Stomach smooth muscle (tissue), 2 donors: ENCODE measurements around the gene CDC25B.

Experiments used
- H3K27ac ChIP-seq: one replicate; pipeline ENCODE4 v1.7.0; 2013; ENCODE audit warnings: mild to moderate bottlenecking, low read length, inconsistent platforms
- H3K27me3 ChIP-seq, 2 donors: one replicate each; pipeline ENCODE4 v1.7.0; 2013; ENCODE audit warnings: low read length in 2 of 2; ENCODE audit not compliant: insufficient read depth in 2 of 2, control insufficient read depth in 1 of 2
- H3K36me3 ChIP-seq, 2 donors: one replicate each; pipeline ENCODE4 v1.7.0; 2013; ENCODE audit warnings: low read length in 2 of 2; ENCODE audit not compliant: control insufficient read depth in 2 of 2, insufficient read depth in 2 of 2
- H3K4me1 ChIP-seq: one replicate; pipeline ENCODE4 v1.7.0; 2013; ENCODE audit warnings: low read length; ENCODE audit not compliant: control insufficient read depth, insufficient read depth
- H3K4me3 ChIP-seq, 2 donors: one replicate each; pipeline ENCODE4 v1.7.0; 2013; ENCODE audit warnings: low read length in 2 of 2
- H3K9ac ChIP-seq, 2 donors: one replicate each; pipeline ENCODE4 v1.7.0; 2013; ENCODE audit warnings: low read length in 2 of 2, mild to moderate bottlenecking in 1 of 2
- H3K9me3 ChIP-seq, 2 donors: one replicate each; pipeline ENCODE4 v1.7.0; 2013; ENCODE audit warnings: low read length in 2 of 2; ENCODE audit not compliant: control insufficient read depth in 2 of 2
- donor health status: healthy.
- donor health status: Pancreatic carcinoma.

CDC25B gene

GRCh38 chr20:3797226-3797545 lies 1.1 kb downstream of the CDC25B start:
- H3K4me1 ChIP-seq = peaks cover 55% of the 10 kb centered on the region
- peak overlapping the region; percentile 67 for H3K27ac ChIP-seq
- H3K27me3 ChIP-seq = no peaks in the 10 kb centered on the region
- H3K9ac ChIP-seq = peak overlapping the region; percentile 39 to 73
- peak overlapping the region; percentile 76 to 94 for H3K4me3 ChIP-seq
- H3K9me3 ChIP-seq = no peaks in the 10 kb centered on the region
- peaks cover 20% of the 10 kb centered on the region in 2 donors for H3K36me3 ChIP-seq

GRCh38 chr20:3797592-3798372 lies 1.7 kb downstream of the CDC25B start:
- no peaks in the 10 kb centered on the region for H3K9me3 ChIP-seq
- no peaks in the 10 kb centered on the region for H3K27me3 ChIP-seq
- H3K9ac ChIP-seq = peak overlapping the region; percentile 39 to 73
- H3K4me1 ChIP-seq = peaks cover 55% of the 10 kb centered on the region
- peaks cover 24 to 26% of the 10 kb centered on the region in 2 donors for H3K36me3 ChIP-seq
- H3K27ac ChIP-seq = peak overlapping the region; percentile 67
- peak overlapping the region; percentile 76 to 94 for H3K4me3 ChIP-seq

GRCh38 chr20:3798373-3798768 lies 2.3 kb downstream of the CDC25B start:
- Histone ChIP-seq H3K9me3 (no peaks in the 10 kb centered on the region), H3K9ac (peak overlapping the region in 1 of 2 donors; percentile 9), H3K4me1 (peaks cover 55% of the 10 kb centered on the region), H3K27me3 (no peaks in the 10 kb centered on the region), H3K36me3 (peaks cover 30 to 32% of the 10 kb centered on the region in 2 donors), H3K27ac (peak overlapping the region; percentile 67), H3K4me3 (peak overlapping the region in 1 of 2 donors; percentile 8)

GRCh38 chr20:3798908-3799248 lies 2.8 kb downstream of the CDC25B start:
- H3K27ac ChIP-seq = peak overlapping the region; percentile 55
- peaks cover 55% of the 10 kb centered on the region for H3K4me1 ChIP-seq
- no peak overlapping the region for H3K4me3 ChIP-seq
- H3K27me3 ChIP-seq = no peaks in the 10 kb centered on the region
- H3K9ac ChIP-seq = no peak overlapping the region
- H3K9me3 ChIP-seq = no peaks in the 10 kb centered on the region
- peaks cover 35 to 37% of the 10 kb centered on the region in 2 donors for H3K36me3 ChIP-seq

- H3K9ac ChIP-seq = peak overlapping the region; percentile 11 to 29
- H3K4me3 ChIP-seq = no peak overlapping the region
- no peaks in the 10 kb centered on the region for H3K9me3 ChIP-seq
- H3K36me3 ChIP-seq = peaks cover 42 to 45% of the 10 kb centered on the region in 2 donors
- H3K27ac ChIP-seq = peak overlapping the region; percentile 55
- H3K27me3 ChIP-seq = no peaks in the 10 kb centered on the region
- H3K4me1 ChIP-seq = peaks cover 45% of the 10 kb centered on the region
Measured at GRCh38 chr20:3800256-3800877, 4.3 kb downstream of the CDC25B start.

- H3K36me3 ChIP-seq = peaks cover 42 to 48% of the 10 kb centered on the region in 2 donors
- H3K4me3 ChIP-seq = no peak overlapping the region
- no peak overlapping the region for H3K27ac ChIP-seq
- H3K9me3 ChIP-seq = no peaks in the 10 kb centered on the region
- no peaks in the 10 kb centered on the region for H3K27me3 ChIP-seq
- no peak overlapping the region for H3K9ac ChIP-seq
- peaks cover 45% of the 10 kb centered on the region for H3K4me1 ChIP-seq
Measured at GRCh38 chr20:3800878-3801260, 4.8 kb downstream of the CDC25B start.

- H3K27ac ChIP-seq = no peak overlapping the region
- no peaks in the 10 kb centered on the region for H3K27me3 ChIP-seq
- H3K4me3 ChIP-seq = no peak overlapping the region
- H3K36me3 ChIP-seq = peaks cover 42 to 48% of the 10 kb centered on the region in 2 donors
- peak overlapping the region in 1 of 2 donors; percentile 29 for H3K9ac ChIP-seq
- no peaks in the 10 kb centered on the region for H3K9me3 ChIP-seq
- peaks cover 49% of the 10 kb centered on the region for H3K4me1 ChIP-seq
Measured at GRCh38 chr20:3801299-3801698, 5.2 kb downstream of the CDC25B start.

GRCh38 chr20:3801846-3802245 lies 5.7 kb downstream of the CDC25B start:
- Histone ChIP-seq H3K9ac (no peak overlapping the region), H3K27ac (no peak overlapping the region), H3K9me3 (no peaks in the 10 kb centered on the region), H3K4me1 (peaks cover 48% of the 10 kb centered on the region), H3K4me3 (no peak overlapping the region), H3K27me3 (no peaks in the 10 kb centered on the region), H3K36me3 (peaks cover 42 to 48% of the 10 kb centered on the region in 2 donors)

GRCh38 chr20:3802524-3803239 lies 6.6 kb downstream of the CDC25B start:
- Histone ChIP-seq H3K9ac (no peak overlapping the region), H3K36me3 (peaks cover 42 to 48% of the 10 kb centered on the region in 2 donors), H3K27me3 (no peaks in the 10 kb centered on the region), H3K4me3 (no peak overlapping the region), H3K4me1 (peaks cover 48% of the 10 kb centered on the region), H3K27ac (no peak overlapping the region), H3K9me3 (no peaks in the 10 kb centered on the region)

GRCh38 chr20:3803289-3803688 lies 7.2 kb downstream of the CDC25B start:
- no peak overlapping the region for H3K9ac ChIP-seq

More at GRCh38 chr20:3803289-3803688, 7.2 kb downstream of the CDC25B start:
- Histone ChIP-seq H3K4me1 (peaks cover 48% of the 10 kb centered on the region), H3K27me3 (no peaks in the 10 kb centered on the region), H3K9me3 (no peaks in the 10 kb centered on the region), H3K4me3 (no peak overlapping the region), H3K36me3 (peaks cover 42 to 48% of the 10 kb centered on the region in 2 donors), H3K27ac (peak overlapping the region; percentile 97)
